ENCODE data around the gene RAET1E.
"Not testable (repeated sequence)": the region's sequence is repeated elsewhere in the genome, so short reads cannot be mapped to it uniquely, and the experiment has no call there.

Gene RAET1E

DNA sequence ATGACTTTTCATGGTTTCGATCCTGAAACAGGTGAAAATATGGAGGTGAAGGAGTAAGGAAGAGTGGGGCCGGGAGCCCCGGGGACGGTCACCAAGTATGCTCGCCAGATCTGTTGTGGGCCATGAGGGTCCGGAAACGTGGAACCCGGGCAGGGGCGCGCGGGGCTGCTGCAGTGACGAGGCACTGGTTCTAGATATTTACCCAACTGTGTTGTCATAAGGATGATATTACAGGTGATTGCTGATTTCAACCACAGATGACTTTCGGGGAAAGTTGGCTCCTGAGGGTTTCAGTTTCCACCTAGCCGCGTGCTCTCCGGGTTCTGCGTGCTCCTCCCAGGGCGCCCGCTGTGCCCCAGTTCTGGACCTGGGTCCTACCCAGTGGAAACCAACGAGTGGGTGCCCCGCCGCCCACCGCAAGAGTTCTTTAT, 12.8 kb upstream of the RAET1E start:
- DNase-seq (ENCODE audit: low read depth in 1 of 2, low spot score in 1 of 2) = no peak

DNA sequence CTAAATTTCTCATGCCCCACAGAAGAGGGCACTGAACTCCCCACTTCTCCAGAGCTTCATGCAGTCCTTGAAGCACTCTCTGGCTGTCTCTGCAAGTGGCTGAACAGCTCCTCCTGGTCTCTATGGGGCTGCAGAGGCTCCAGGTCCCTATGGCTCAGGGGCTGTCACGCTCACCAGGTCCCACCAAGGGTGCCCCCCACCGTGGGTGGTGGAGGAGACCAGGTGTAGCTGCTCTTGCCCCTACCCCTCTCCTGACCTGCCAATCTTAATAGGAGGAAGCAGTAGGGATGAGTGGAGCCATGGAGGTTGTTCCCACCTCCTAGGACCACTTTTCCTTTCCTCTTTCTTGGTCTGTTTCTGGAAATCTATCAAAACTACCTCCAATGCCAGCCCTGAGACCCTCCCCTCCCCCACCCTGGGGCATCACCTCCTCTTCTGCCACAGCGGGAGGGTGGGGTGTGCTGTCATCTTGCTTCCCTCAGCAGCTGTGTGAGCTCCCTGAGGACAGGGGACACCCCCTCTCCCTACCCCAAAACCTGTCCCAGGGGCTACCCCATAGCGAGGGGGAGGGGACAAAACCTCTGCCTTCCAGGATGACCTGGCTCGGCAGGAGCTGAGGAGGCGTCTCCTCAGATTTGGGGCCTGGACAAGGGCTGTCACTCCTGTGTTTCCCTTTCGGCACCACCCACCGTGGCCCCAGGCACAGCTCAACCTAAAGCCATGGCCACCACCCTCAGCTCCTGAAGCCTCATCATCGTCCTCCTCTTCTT, 12.0 kb upstream of the RAET1E start:
- no peak for DNase-seq (ENCODE audit: low read depth in 1 of 2, low spot score in 1 of 2)

DNA sequence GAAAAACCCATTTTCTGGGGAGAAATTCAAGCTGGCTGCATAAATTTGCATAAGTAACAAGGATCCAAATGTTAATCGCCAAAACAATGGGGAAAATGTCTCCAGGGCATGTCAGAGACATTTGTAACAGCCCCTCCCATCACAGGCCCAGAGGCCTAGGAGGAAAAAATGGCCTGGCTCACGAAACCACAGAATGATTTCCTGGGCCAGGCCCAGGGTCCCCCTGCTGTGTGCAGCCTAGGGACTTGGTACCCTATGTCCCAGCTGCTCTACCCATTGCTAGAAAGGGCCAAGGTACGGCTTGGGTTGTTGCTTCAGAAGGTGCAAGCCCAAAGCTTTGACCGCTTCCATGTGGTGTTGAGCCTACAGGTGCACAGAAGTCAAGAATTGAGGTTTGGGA, 10.6 kb upstream of the RAET1E start:
- DNase-seq (ENCODE audit: low read depth in 1 of 2, low spot score in 1 of 2) = not testable (repeated sequence)

DNA sequence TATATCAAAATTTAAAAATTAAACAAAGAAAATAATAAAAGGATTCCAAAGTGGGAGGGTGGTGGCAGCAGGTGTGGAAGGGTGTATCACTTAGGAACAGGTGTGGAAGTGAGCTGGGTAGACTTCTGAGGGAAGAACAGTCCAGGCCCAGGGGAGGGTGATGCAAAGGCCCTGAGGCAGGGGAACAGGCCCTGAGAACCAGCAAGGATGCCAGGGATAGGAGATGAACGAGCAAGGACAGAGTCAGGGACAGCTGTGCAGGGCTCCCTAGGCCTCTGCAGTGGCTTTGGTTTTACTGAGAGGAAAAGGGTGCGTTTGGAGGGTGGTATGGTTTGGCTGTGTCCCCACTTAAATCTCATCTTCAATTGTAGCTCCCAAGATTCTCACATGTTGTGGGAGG, 9.4 kb upstream of the RAET1E start:
- no peak for DNase-seq (ENCODE audit: low read depth in 1 of 2, low spot score in 1 of 2)

DNA sequence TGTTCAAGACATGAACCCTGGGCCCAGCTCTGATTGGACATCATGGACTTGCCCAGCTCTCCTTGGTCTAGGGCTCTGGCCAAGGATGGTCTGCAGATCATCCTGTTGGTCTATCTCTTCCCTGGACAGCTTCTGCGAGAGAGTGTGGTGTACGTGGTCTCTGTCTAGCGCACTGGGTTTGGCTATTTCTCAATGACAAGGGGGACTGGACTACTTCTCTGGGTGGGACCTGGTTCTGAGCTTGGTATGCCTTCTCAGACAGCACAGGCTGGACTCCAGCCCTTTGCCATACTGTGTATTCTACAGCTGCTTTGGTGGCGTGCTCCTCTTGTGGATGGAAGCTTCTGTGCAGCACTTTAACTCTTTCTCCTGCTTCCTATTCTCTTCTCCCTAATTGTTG, 8.5 kb upstream of the RAET1E start:
- no peak for DNase-seq (ENCODE audit: low read depth in 1 of 2, low spot score in 1 of 2)

DNA sequence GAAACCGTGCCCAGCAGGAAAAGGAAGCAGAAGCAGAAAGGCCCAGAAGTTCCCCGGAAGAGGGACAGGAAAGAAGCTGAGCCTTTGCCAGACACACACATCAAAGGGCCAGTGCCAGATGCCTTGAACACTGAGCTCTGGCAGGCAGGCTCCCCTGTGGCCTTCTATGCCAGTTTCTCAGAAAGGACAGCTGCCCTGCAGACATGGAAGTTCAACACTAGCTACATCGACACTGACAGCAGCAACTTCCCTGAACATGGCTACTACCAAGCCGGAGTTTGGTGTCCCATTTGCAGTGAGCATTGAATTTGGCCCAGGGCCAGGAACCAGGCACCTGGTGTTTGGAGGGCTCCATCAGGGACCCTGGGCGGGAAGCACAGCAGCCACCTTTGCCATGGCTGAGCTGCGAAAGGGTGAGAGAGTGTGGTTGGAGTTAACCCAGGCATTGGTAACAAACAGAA, 8.0 kb upstream of the RAET1E start:
- no peak for DNase-seq (ENCODE audit: low read depth in 1 of 2, low spot score in 1 of 2)

DNA sequence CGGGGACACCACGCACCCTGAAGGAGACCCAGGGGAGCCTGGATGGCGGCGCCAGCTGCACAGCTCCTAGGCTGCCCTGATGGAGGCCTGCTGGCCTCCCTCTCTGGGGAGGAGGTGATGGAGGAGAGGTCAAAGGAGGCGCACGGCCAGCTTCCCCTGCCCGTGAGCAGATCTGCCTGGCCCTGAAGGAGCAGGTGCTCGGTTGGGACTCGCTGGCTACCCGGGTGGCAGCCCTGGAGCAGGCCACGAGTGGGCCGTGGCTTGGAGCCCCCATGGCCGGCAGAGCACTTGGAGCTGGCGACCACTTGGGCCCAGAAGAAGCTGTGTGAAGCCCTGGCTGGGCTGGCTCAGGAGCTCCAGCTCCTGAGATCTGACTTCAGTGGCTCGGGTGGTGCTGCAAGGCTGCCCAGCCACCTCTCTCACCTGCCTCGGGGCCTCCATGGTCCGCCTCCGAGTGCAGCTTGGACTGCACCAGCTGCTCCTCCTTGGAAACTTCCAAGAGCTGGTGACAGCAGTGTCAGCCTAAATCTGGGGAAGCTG, 7.5 kb upstream of the RAET1E start:
- DNase-seq (ENCODE audit: low read depth in 1 of 2, low spot score in 1 of 2) = no peak

DNA sequence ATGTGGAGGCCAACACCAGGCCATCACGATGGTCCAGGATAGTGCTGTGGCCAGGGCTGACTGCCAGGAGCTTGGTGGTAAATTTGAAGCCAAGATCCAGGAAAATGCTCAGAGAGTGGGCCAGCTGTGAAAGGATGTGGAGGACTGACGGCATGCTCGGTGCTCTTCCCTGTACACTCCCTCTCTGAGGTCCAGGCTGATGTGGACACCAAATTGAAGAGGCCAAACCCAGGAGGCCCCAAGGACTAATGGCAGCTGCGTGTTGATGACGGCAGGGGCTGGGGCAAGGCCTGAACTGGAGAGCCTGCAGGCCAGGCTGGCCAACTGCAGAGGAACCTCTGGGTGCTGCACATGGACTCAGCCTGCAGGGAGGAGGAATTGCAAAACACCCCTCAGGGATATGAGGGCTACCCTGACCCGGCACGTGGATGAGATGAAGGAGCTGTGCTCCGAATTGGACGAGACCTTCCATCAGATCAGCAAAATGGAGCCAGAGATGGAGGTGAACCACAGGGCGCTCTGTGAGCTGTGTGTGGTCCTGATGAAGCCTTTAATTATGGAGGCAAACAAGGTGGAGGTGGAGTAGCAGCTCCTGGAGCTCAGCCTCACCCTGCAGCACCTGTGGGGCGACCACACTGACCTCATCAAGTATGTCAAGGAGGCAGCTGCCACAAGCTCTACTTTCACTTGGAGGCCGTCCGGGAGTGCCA, 6.9 kb upstream of the RAET1E start:
- DNase-seq (ENCODE audit: low read depth in 1 of 2, low spot score in 1 of 2) = no peak

DNA sequence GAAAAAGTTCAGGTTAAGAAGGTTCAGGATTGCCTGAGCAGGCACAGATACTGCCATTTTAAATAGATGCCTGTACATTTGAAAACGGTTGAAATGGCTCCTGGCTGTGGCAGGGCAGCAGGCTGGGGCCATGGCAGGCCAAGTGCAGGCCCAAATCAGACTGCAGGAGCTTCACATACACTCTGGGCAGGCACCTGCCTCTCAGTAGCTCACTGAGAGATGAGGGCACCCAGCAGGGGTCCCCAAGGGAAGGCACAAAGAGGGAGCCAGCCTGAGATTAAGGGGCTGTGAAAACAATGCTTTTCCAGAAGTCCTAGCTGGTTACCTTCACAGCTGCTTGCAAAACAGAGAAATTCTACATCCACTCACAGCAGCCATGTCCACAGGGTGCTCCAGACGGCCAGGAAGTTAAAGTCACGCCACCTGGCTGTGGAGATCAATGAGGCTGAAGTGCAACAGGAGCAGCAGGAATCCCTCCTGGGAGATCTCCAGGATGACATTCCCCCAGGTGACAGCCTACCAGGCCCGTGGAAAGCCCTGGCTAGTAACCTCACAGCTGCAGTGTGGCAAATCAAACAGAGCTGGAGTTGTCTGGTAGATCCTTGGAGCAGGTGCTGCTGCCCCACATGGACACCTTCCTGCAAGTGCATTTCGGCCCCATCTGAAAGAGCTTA, 6.2 kb upstream of the RAET1E start:
- DNase-seq (ENCODE audit: low read depth in 1 of 2, low spot score in 1 of 2) = no peak

DNA sequence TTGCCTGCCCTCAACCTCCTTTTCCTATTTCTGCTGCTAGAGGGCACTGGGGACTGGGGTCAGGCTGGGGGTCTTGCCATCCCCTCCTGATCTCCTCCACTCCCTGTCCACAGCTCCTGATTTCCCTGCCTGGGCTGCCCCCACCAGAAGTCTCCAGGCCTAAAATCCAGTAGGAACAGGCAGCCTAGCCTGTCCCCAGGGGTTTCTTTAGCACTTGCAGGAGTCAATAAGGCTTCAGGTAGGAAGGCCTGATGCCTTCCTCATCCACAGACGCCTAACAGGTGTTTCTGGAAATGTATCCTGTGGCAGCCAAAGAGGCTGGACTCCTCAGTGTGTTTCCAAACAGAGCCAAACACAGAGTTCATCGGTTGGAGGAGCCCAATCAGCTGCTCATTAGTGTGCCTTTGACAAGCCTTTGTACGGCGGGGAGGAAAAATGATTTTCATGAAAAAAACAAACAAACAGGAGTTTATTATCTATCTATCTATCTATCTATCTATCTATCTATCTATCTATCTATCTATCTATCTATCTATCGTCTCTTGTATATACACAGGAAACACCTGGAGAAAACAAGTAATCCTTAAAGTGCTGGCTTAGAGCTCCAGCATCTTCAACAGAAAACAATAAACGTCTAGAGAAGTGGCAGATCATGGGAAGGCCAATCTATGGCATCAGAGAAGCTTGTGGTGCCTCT, 3.7 kb upstream of the RAET1E start:
- no peak for DNase-seq (ENCODE audit: low read depth in 1 of 2, low spot score in 1 of 2)

DNA sequence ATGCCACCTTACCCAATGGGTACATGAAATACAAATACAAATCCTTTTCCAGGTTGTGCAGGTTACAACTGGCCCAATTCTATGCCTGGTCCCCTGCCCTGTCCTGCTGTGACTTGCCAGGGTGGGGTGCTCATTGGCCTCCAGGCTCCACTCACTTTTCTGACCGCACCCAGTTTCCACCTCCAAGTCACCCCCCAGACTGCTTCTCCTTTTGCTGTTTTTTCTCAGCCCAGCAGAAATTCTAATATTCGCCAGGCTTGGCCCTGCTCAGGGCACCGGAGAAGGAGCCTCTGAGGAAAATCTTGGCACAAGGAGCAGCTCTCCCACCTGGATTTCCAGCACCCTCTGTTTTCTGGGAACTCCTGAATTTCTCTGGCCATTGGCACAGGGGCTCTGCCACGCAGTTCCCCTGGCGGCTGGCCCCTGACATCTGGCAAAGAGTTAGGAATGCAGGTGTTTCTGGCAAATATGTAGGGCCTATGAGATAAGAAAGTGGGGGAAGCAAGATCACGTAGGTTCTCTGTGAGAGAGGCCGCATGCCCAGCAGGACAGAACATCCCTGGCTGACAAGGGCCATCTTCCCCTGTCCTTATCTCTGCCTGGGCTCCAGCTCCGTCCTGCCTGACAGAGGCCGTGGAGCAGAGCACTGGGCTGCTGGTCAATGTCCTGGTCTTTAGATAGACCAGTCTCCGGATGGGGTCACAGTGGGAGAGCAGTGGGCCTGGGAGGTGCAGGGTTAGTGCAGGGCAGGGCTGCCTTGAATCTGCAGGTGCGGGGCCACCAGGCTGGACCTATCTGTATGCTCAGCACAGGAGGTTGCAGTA, 2.9 kb upstream of the RAET1E start:
- no peak for DNase-seq (ENCODE audit: low read depth in 1 of 2, low spot score in 1 of 2)

DNA sequence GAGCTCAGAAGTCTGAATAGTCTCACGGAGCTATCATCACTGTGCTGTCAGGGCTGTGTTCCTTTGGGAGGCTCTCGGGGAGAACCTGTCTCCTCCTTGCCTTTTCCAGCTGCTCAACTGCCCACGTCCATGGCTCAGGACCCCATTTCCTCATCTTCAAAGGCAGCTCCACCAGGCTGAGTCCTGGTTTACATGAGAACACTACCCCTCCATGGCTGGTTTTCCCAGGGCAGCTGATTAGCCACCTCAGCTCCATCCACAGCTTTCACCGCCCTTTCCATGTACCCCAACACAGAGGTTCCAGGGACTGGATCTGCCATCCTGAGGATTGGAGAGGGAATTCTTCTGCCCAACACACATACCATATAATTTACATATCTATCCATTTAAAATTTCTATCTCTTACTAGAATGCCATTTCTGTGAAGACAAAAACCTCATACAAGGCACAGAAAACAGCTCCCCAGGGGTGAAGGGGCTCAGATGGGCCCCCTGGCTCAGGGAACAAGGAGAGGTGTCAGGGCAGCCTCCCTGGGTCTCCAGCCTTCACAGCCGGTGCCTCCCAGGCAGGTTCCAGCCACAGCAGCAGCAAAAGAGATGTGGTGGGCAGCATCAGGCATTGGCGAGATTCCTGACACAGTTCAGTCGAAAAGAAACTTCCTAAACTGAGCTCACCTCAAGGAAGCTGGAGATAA, 2.2 kb upstream of the RAET1E start:
- no peak for DNase-seq (ENCODE audit: low read depth in 1 of 2, low spot score in 1 of 2)

DNA sequence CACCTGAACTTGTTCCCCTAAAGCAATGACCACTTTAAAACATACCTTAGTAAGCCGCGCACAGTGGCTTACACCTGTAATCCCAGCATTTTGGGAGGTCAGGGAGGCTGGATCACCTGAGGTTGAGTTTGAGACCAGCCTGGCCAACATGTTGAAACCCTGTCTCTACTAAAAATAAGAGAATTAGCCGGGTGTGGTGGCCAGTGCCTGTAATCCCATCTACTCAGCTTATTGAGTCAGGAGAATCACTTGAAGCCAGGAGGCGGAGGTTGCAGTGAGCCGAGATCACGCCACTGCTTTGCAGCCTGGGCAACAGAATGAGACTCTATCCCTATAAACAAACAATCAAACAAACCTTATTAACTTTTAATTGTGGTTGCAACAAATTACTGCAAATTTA, 1.6 kb upstream of the RAET1E start:
- no peak for DNase-seq (ENCODE audit: low read depth in 1 of 2, low spot score in 1 of 2)

DNA sequence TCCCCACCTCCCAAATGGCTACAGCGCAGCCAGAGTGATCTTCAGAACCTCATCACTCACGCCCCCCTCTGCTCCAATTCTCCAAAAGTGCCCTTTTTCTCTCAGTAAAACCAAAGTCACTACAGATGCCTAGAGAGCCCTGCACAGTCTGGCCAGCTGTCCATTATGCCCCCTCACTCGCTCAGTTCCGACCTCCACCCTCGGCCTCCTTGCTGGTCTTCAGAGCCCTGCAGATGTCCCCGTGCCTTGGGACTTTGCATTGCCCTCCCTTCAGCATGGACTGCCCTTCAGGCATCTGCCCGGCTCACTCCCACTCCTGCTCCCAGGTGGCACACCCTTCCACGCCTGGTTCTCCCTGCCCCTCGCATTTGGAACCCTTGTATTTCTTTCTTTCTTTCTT, 1.1 kb upstream of the RAET1E start:
- DNase-seq (ENCODE audit: low read depth in 1 of 2, low spot score in 1 of 2) = no peak

DNA sequence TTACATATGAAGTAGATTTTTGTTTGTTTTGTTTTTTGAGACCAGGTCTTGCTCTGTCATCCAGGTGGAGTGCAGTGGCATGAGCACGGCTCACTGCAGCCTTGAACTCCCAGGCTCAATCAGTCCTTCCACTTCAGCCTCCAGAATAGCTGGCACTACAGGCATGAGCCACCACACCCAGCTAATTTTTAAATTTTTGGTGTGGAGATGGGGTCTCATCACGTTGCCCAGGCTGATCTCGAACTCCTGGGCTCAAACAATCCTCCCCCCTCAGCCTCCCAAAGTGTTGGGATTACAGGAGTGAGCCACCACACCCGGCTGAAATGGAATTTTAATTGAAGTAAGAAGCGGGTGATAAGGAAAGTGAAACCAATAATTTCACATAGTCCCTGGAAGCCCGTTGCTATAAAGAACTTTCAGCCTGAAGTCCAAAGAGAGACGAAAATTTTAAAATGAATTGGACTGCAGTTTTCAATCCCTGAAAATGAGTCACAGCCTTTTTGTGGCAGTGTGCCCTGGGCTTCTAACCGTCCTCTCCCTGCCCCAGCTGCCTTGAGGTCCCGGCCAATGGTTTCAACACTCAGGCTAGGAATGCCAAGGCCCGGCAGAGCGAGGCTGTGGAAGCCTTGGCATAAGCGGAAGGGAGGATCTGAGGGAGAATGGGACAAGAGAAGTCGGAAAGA, 757 bp downstream of the RAET1E start:
- DNase-seq (ENCODE audit: low read depth in 1 of 2, low spot score in 1 of 2) = no peak

DNA sequence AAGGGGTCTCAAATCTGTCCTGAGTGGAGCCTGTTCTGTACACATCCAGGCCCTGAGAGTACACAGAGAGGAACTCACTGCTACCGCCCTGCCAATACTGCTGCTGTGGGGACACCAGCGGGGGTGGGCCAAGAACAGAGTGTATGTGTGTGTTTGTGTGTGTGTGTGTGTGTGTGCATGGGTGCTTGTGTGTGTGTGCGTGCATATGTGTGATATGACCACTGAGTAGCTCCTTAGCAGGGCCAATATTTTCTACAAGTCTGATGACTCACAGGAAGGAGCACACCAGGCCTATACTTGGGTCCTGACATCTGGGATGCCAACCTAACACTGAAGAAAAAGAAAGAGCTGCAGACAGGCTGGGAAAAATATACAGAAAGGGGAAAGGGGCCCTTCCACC, 1.4 kb downstream of the RAET1E start:
- no peak for DNase-seq (ENCODE audit: low read depth in 1 of 2, low spot score in 1 of 2)

DNA sequence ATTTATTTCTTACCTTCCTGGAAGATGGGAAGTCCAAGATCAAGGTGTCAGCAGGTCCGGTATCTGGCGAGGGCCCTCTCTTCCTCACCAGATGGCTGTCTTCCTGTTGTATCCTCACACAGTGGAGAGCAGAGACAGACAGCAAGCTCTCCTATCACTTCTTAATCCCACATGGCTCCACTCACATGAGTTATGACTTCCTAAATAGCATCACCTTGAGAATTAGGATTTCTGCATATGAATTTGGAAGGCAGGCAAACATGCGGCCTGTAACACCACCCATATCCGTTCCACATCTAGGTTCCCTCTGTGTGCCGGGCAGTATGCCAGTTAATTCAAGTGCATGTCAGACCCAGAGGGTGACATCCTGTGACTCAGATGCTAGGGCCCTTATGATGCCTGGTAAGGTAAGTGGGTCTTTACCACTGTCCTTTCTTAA, 2.1 kb downstream of the RAET1E start:
- peak in 1 of 2 donors; percentile 7 for DNase-seq (ENCODE audit: low read depth in 1 of 2, low spot score in 1 of 2)

DNA sequence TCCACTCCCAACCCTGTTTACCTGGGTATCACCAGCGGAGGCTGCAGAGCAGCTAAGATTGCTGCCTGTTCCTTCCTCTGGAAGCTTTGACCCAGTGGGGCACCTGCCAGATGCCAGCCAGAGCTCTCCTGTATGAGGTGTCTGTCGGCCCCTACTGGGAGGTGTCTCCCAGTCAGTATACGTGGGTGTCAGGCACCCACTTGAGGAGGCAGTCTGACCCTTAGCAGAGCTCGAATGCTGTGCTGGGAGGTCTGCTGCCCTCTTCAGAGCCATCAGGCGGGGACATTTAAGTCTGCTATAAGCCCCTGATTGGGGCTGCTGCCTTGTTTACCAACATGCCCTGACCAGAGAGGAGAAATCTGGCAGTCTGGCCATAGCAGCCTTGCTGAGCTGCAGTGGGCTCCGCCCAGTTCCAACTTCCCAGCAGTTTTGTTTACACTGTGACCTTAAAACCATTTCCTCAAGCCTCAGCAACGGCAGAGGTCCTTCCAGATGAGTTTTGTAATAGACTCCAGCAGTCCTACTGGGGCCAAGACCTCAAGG, 2.8 kb downstream of the RAET1E start:
- no peak for DNase-seq (ENCODE audit: low read depth in 1 of 2, low spot score in 1 of 2)

DNA sequence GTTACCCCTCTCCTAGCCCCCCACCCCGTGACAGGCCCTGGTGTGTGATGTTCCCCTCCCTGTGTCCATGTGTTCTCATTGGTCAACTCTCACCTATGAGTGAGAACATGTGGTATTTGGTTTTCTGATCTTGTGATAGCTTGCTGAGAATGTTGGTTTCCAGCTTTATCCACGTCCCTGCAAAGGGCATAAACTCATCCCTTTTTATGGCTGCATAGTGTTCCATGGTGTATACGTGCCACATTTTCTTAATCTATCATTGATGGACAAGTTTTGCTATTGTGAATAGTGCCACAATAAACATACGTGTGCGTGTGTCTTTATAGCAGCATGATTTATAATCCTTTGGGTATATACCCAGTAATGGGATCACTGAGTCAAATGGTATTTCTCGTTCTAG, 6.0 kb downstream of the RAET1E start:
- not testable (repeated sequence) for DNase-seq (ENCODE audit: low read depth in 1 of 2, low spot score in 1 of 2)
